ENCODE measurements around the gene SLC13A5.
A peak's percentile ranks its signal among the peaks of the same experiment; 100 is the strongest.

Gene SLC13A5

DNA sequence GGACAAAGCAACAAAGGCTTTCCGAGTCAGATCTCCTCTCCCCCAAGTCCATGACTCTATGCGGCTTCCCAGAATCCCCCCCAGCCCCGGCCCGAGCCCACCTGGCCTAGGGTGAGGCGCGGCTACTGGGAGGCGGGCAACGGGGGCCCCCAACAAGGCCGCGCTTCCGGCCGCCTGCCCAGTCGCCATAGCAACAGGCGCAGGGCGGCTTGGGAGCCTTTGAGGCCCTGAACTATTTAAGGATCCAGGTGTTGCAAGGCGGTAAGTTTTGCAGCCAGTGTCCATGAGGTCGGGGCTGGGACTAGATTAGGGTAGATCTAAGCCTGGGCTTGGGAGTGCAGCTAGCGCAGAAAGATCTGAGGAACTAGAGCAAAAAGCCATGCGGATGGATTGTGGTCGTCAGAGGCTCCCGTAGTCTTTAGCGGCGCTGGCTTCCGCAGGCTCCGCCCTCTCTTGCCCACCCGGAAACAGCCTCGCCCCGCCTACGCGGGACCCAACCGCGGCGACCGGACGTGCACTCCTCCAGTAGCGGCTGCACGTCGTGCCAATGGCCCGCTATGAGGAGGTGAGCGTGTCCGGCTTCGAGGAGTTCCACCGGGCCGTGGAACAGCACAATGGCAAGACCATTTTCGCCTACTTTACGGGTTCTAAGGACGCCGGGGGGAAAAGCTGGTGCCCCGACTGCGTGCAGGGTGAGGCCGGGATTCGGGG is 72.5 kb downstream of the SLC13A5 start, which contains the start of the genes KIAA0753 and TXNDC17 (continued):
- TF ChIP-seq, protein P1, sequence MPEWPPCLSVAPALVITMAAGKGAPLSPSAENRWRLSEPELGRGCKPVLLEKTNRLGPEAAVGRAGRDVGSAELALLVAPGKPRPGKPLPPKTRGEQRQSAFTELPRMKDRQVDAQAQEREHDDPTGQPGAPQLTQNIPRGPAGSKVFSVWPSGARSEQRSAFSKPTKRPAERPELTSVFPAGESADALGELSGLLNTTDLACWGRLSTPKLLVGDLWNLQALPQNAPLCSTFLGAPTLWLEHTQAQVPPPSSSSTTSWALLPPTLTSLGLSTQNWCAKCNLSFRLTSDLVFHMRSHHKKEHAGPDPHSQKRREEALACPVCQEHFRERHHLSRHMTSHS (tag by site-specific recombination; IDR thresholded peaks at IDR 0.05): no peak
- TF ChIP-seq, protein P2, sequence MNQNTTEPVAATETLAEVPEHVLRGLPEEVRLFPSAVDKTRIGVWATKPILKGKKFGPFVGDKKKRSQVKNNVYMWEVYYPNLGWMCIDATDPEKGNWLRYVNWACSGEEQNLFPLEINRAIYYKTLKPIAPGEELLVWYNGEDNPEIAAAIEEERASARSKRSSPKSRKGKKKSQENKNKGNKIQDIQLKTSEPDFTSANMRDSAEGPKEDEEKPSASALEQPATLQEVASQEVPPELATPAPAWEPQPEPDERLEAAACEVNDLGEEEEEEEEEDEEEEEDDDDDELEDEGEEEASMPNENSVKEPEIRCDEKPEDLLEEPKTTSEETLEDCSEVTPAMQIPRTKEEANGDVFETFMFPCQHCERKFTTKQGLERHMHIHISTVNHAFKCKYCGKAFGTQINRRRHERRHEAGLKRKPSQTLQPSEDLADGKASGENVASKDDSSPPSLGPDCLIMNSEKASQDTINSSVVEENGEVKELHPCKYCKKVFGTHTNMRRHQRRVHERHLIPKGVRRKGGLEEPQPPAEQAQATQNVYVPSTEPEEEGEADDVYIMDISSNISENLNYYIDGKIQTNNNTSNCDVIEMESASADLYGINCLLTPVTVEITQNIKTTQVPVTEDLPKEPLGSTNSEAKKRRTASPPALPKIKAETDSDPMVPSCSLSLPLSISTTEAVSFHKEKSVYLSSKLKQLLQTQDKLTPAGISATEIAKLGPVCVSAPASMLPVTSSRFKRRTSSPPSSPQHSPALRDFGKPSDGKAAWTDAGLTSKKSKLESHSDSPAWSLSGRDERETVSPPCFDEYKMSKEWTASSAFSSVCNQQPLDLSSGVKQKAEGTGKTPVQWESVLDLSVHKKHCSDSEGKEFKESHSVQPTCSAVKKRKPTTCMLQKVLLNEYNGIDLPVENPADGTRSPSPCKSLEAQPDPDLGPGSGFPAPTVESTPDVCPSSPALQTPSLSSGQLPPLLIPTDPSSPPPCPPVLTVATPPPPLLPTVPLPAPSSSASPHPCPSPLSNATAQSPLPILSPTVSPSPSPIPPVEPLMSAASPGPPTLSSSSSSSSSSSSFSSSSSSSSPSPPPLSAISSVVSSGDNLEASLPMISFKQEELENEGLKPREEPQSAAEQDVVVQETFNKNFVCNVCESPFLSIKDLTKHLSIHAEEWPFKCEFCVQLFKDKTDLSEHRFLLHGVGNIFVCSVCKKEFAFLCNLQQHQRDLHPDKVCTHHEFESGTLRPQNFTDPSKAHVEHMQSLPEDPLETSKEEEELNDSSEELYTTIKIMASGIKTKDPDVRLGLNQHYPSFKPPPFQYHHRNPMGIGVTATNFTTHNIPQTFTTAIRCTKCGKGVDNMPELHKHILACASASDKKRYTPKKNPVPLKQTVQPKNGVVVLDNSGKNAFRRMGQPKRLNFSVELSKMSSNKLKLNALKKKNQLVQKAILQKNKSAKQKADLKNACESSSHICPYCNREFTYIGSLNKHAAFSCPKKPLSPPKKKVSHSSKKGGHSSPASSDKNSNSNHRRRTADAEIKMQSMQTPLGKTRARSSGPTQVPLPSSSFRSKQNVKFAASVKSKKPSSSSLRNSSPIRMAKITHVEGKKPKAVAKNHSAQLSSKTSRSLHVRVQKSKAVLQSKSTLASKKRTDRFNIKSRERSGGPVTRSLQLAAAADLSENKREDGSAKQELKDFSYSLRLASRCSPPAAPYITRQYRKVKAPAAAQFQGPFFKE (tag by site-specific recombination; IDR thresholded peaks at IDR 0.05; ENCODE audit: borderline replicate concordance): no peak
- TF ChIP-seq, protein P3, sequence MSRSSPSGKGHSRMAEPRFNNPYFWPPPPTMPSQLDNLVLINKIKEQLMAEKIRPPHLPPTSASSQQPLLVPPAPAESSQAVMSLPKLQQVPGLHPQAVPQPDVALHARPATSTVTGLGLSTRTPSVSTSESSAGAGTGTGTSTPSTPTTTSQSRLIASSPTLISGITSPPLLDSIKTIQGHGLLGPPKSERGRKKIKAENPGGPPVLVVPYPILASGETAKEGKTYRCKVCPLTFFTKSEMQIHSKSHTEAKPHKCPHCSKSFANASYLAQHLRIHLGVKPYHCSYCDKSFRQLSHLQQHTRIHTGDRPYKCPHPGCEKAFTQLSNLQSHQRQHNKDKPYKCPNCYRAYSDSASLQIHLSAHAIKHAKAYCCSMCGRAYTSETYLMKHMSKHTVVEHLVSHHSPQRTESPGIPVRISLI (tag by site-specific recombination; IDR thresholded peaks at IDR 0.05): no peak
- TF ChIP-seq, protein P4, sequence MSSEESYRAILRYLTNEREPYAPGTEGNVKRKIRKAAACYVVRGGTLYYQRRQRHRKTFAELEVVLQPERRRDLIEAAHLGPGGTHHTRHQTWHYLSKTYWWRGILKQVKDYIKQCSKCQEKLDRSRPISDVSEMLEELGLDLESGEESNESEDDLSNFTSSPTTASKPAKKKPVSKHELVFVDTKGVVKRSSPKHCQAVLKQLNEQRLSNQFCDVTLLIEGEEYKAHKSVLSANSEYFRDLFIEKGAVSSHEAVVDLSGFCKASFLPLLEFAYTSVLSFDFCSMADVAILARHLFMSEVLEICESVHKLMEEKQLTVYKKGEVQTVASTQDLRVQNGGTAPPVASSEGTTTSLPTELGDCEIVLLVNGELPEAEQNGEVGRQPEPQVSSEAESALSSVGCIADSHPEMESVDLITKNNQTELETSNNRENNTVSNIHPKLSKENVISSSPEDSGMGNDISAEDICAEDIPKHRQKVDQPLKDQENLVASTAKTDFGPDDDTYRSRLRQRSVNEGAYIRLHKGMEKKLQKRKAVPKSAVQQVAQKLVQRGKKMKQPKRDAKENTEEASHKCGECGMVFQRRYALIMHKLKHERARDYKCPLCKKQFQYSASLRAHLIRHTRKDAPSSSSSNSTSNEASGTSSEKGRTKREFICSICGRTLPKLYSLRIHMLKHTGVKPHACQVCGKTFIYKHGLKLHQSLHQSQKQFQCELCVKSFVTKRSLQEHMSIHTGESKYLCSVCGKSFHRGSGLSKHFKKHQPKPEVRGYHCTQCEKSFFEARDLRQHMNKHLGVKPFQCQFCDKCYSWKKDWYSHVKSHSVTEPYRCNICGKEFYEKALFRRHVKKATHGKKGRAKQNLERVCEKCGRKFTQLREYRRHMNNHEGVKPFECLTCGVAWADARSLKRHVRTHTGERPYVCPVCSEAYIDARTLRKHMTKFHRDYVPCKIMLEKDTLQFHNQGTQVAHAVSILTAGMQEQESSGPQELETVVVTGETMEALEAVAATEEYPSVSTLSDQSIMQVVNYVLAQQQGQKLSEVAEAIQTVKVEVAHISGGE (tag by site-specific recombination; conservative IDR thresholded peaks at IDR 0.05; ENCODE audit: low read depth): peak; percentile 89
- TF ChIP-seq KLF7 (tag by site-specific recombination; IDR thresholded peaks at IDR 0.05; ENCODE audit: borderline replicate concordance) (peak; percentile 83; the same call in 1 of the 2 replicates), ZNF221 (tag by site-specific recombination; IDR thresholded peaks at IDR 0.05; ENCODE audit: borderline replicate concordance) (no peak), KLF16 (tag by site-specific recombination; IDR thresholded peaks at IDR 0.05) (peak; percentile 70), ZSCAN23 (tag by site-specific recombination; IDR thresholded peaks at IDR 0.05) (0 out of 2 replicates have a peak, but pooled peaks have one; percentile 51), ZNF626 (tag by site-specific recombination; IDR thresholded peaks at IDR 0.05) (no peak), ZNF555 (tag by site-specific recombination; conservative IDR thresholded peaks at IDR 0.05) (no peak), ZNF660 (tag by site-specific recombination; IDR thresholded peaks at IDR 0.05) (peak; percentile 93), ZNF610 (tag by site-specific recombination; IDR thresholded peaks at IDR 0.05; ENCODE audit: borderline replicate concordance) (0 out of 2 replicates have a peak, but pooled peaks have one; percentile 39), ZBTB8A (tag by site-specific recombination; IDR thresholded peaks at IDR 0.05) (peak; percentile 31; the same call in 1 of the 2 replicates), HOXD13 (CRISPR knock-in tag; IDR thresholded peaks at IDR 0.05; ENCODE audit: borderline replicate concordance) (no peak), SP3 (tag by site-specific recombination; IDR thresholded peaks at IDR 0.05) (peak; percentile 94), ZXDB (tag by site-specific recombination; IDR thresholded peaks at IDR 0.05) (peak; percentile 86)
- TF ChIP-seq, protein P5, sequence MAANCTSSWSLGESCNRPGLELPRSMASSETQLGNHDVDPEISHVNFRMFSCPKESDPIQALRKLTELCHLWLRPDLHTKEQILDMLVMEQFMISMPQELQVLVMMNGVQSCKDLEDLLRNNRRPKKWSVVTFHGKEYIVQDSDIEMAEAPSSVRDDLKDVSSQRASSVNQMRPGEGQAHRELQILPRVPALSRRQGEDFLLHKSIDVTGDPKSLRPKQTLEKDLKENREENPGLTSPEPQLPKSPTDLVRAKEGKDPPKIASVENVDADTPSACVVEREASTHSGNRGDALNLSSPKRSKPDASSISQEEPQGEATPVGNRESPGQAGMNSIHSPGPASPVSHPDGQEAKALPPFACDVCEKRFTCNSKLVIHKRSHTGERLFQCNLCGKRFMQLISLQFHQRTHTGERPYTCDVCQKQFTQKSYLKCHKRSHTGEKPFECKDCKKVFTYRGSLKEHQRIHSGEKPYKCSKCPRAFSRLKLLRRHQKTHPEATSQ (tag by site-specific recombination; IDR thresholded peaks at IDR 0.05): 0 out of 2 replicates have a peak, but pooled peaks have one; percentile 51
- TF ChIP-seq, protein P6, sequence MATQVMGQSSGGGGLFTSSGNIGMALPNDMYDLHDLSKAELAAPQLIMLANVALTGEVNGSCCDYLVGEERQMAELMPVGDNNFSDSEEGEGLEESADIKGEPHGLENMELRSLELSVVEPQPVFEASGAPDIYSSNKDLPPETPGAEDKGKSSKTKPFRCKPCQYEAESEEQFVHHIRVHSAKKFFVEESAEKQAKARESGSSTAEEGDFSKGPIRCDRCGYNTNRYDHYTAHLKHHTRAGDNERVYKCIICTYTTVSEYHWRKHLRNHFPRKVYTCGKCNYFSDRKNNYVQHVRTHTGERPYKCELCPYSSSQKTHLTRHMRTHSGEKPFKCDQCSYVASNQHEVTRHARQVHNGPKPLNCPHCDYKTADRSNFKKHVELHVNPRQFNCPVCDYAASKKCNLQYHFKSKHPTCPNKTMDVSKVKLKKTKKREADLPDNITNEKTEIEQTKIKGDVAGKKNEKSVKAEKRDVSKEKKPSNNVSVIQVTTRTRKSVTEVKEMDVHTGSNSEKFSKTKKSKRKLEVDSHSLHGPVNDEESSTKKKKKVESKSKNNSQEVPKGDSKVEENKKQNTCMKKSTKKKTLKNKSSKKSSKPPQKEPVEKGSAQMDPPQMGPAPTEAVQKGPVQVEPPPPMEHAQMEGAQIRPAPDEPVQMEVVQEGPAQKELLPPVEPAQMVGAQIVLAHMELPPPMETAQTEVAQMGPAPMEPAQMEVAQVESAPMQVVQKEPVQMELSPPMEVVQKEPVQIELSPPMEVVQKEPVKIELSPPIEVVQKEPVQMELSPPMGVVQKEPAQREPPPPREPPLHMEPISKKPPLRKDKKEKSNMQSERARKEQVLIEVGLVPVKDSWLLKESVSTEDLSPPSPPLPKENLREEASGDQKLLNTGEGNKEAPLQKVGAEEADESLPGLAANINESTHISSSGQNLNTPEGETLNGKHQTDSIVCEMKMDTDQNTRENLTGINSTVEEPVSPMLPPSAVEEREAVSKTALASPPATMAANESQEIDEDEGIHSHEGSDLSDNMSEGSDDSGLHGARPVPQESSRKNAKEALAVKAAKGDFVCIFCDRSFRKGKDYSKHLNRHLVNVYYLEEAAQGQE (tag by site-specific recombination; IDR thresholded peaks at IDR 0.05): peak; percentile 90
- TF ChIP-seq, protein P7, sequence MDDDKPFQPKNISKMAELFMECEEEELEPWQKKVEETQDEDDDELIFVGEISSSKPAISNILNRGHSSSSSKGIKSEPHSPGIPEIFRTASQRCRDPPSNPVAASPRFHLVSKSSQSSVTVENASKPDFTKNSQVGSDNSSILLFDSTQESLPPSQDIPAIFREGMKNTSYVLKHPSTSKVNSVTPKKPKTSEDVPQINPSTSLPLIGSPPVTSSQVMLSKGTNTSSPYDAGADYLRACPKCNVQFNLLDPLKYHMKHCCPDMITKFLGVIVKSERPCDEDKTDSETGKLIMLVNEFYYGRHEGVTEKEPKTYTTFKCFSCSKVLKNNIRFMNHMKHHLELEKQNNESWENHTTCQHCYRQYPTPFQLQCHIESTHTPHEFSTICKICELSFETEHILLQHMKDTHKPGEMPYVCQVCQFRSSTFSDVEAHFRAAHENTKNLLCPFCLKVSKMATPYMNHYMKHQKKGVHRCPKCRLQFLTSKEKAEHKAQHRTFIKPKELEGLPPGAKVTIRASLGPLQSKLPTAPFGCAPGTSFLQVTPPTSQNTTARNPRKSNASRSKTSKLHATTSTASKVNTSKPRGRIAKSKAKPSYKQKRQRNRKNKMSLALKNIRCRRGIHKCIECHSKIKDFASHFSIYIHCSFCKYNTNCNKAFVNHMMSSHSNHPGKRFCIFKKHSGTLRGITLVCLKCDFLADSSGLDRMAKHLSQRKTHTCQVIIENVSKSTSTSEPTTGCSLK (tag by site-specific recombination; IDR thresholded peaks at IDR 0.05): no peak

Data from HEK293 (cell line).